Liver (tissue), 3 donors: ENCODE measurements around the gene LRIG1.

Experiments used
- JUND ChIP-seq, 2 donors: IDR thresholded peaks; 2 replicates each; pipeline ENCODE4 v1.6.1; 2016; ENCODE audit warnings: antibody characterized with exemption in 2 of 2
- RAD21 ChIP-seq, 2 donors: IDR thresholded peaks; 2 replicates each; pipeline ENCODE4 v1.6.1; 2016; ENCODE audit warnings: antibody characterized with exemption in 2 of 2, mild to moderate bottlenecking in 2 of 2
- TAF1 ChIP-seq: conservative IDR thresholded peaks from 2 replicates; pipeline ENCODE4 v1.6.1; 2016; ENCODE audit warnings: antibody characterized with exemption, mild to moderate bottlenecking
- TF ChIP-seq, protein P1 (sequence below): fragments of 150-350 bp; IDR thresholded peaks from 2 replicates; pipeline ENCODE4 v1.5.1; 2017; ENCODE audit warnings: improper control_type of control experiment, low read depth, low read length; ENCODE audit not compliant: missing input control
- donor health status: healthy.
- donor health status: healthy.

- TF ChIP-seq, protein P1, sequence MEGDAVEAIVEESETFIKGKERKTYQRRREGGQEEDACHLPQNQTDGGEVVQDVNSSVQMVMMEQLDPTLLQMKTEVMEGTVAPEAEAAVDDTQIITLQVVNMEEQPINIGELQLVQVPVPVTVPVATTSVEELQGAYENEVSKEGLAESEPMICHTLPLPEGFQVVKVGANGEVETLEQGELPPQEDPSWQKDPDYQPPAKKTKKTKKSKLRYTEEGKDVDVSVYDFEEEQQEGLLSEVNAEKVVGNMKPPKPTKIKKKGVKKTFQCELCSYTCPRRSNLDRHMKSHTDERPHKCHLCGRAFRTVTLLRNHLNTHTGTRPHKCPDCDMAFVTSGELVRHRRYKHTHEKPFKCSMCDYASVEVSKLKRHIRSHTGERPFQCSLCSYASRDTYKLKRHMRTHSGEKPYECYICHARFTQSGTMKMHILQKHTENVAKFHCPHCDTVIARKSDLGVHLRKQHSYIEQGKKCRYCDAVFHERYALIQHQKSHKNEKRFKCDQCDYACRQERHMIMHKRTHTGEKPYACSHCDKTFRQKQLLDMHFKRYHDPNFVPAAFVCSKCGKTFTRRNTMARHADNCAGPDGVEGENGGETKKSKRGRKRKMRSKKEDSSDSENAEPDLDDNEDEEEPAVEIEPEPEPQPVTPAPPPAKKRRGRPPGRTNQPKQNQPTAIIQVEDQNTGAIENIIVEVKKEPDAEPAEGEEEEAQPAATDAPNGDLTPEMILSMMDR, result no peak
- TF ChIP-seq JUND (IDR thresholded peaks at IDR 0.05) (no peak), RAD21 (IDR thresholded peaks at IDR 0.05) (no peak), TAF1 (no peak)
Observed at GRCh38 chr3:66361356-66361755, 139.5 kb downstream of the LRIG1 start.
